OCI-LY7 (cell line): ENCODE results near the gene HOXC6. TPM values are rescaled to one million over a fixed set of nuclear protein-coding genes. Genes with fewer than 3 reads are reported as not detected.

ENCODE experiments used
- BruUV-seq: library from RNA; stranded (reverse); fragments of 400-500 nt; replicated peaks from 2 replicates; lab custom pipeline; 2021; lab: Mats Ljungman, UMichigan
- CTCF ChIA-PET: fragments of 300-600 bp; sonication (Branson Sonifier 250); formaldehyde crosslinking; loops from one replicate; lab custom pipeline; 2022; ENCODE audit warnings: antibody characterized with exemption; ENCODE audit not compliant: unreplicated experiment; lab: Charles Lee
- POLR2A ChIA-PET: fragments of 300-600 bp; sonication (Branson Sonifier 250); formaldehyde crosslinking; loops from one replicate; lab custom pipeline; 2022; ENCODE audit warnings: antibody characterized with exemption; lab: Charles Lee
- DNase-seq: peaks from one replicate; pipeline ENCODE4 v3.0.0-alpha.2; 2015; ENCODE audit warnings: low spot score
- H2AFZ ChIP-seq: fragments of 200-600 bp; sonication (generic), shearing (Covaris generic); 2 replicates; pipeline ENCODE4 v1.6.1; 2014; ENCODE audit warnings: mild to moderate bottlenecking, antibody characterized with exemption, low read length, moderate library complexity
- H3K27ac ChIP-seq: fragments of 200-600 bp; sonication (generic); 2 replicates; pipeline ENCODE4 v1.5.1; 2014; ENCODE audit warnings: mixed run types, low read depth, mild to moderate bottlenecking, moderate library complexity, low read length, inconsistent platforms; ENCODE audit not compliant: poor library complexity, severe bottlenecking
- H3K36me3 ChIP-seq: fragments of 200-600 bp; sonication (generic); 2 replicates; pipeline ENCODE4 v1.6.1; 2014; ENCODE audit warnings: mild to moderate bottlenecking, antibody characterized with exemption, low read length, moderate library complexity, mixed read lengths; ENCODE audit not compliant: insufficient read depth
- H3K4me1 ChIP-seq: fragments of 200-600 bp; sonication (generic); 2 replicates; pipeline ENCODE4 v1.5.1; 2014; ENCODE audit warnings: mild to moderate bottlenecking, low read length; ENCODE audit not compliant: insufficient read depth, poor library complexity, severe bottlenecking
- H3K4me2 ChIP-seq: fragments of 200-600 bp; sonication (generic); 2 replicates; pipeline ENCODE4 v1.6.1; 2014; ENCODE audit warnings: mild to moderate bottlenecking, low read length
- H3K4me3 ChIP-seq: fragments of 200-600 bp; sonication (generic); 2 replicates; pipeline ENCODE4 v1.5.1; 2014; ENCODE audit warnings: mild to moderate bottlenecking, low read depth, low read length; ENCODE audit not compliant: poor library complexity, severe bottlenecking
- H3K79me2 ChIP-seq: fragments of 200-600 bp; sonication (generic); 2 replicates; pipeline ENCODE4 v1.6.1; 2016; ENCODE audit warnings: low read depth, mild to moderate bottlenecking, low read length, moderate library complexity, mixed read lengths; ENCODE audit not compliant: insufficient read depth
- H3K9me2 ChIP-seq: fragments of 200-600 bp; sonication (generic); 2 replicates; pipeline ENCODE4 v1.6.1; 2016; ENCODE audit warnings: mild to moderate bottlenecking, low read length, mixed read lengths; ENCODE audit not compliant: insufficient read depth
- H3K9me3 ChIP-seq: fragments of 200-600 bp; sonication (generic); 2 replicates; pipeline ENCODE4 v1.6.1; 2014; ENCODE audit warnings: mild to moderate bottlenecking, mixed run types, low read length, mixed read lengths
- H4K20me1 ChIP-seq: fragments of 200-600 bp; sonication (generic); 2 replicates; pipeline ENCODE4 v1.6.1; 2014; ENCODE audit warnings: mild to moderate bottlenecking, antibody characterized with exemption, low read length, moderate library complexity, mixed read lengths; ENCODE audit not compliant: insufficient read depth
- EZH2phosphoT487 ChIP-seq: fragments of 200-600 bp; sonication (generic); IDR thresholded peaks from 2 replicates; pipeline ENCODE4 v1.6.1; 2018; ENCODE audit warnings: low read depth, borderline replicate concordance, mild to moderate bottlenecking, mixed run types, antibody characterized with exemption, low read length, moderate library complexity, mixed read lengths
- intact Hi-C: fragments of 100-400 bp; cut with micrococcal nuclease; formaldehyde crosslinking; loops from one replicate; pipeline ENCODE4 v1.10.0; 2022; ENCODE audit not compliant: unreplicated experiment
- total RNA-seq, 2 experiments: library from RNA; depleted of rRNA in 1 of 2; stranded (reverse); fragments of >200 nt in 1 of 2; shearing (Covaris generic) in 1 of 2; gene quantifications; 2 replicates each; pipeline ENCODE4 v1.2.3, GENCODE V29; 2014 to 2022
- TF ChIP-seq, protein P1 (sequence below): fragments of 200-600 bp; sonication (generic); conservative IDR thresholded peaks from 2 replicates; pipeline ENCODE4 v1.5.1; 2014; ENCODE audit warnings: mild to moderate bottlenecking, antibody characterized with exemption, low read length, moderate library complexity, mixed read lengths

The HOXC6 gene
- total RNA-seq, 2 experiments from 2014 or later = 0.92 to 2.7 TPM

DNA sequence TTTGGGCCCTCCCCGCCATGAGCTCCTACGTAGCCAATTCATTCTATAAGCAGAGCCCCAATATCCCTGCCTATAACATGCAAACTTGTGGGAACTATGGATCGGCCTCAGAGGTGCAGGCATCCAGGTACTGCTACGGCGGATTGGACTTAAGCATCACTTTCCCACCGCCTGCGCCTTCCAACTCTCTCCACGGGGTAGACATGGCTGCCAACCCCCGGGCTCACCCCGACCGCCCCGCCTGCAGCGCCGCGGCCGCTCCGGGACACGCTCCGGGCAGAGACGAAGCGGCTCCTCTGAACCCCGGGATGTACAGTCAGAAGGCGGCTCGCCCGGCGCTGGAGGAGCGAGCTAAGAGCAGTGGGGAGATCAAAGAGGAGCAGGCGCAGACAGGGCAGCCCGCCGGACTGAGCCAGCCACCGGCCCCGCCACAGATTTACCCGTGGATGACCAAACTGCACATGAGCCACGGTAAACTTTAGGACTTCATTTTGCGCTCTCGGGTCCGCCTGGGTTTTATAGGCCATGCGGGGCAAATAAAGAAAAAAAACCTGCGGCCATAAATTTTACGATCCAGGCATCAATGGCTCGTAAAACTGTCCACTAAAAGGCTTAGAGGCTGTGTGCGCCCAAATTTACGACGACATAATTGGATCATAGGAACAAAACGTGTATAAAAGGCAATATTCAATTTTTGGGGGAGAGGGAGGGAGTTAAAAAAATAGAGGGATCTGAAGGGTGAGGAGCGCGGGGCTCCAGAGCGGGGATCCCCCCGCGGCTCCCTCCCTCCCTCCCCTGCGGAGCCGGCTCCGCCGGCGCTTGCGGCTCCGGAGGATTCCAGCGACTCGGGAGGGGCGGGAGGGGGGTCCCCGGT lies 5.1 kb downstream of the HOXC6 start:
- Histone ChIP-seq H3K36me3 (no peaks in the 10 kb centered on the region), H3K9me2 (no peaks in the 10 kb centered on the region), H3K4me1 (peaks cover 42% of the 10 kb centered on the region), H3K79me2 (no peaks in the 10 kb centered on the region), H3K27ac (no peak overlapping the region), H4K20me1 (no peaks in the 10 kb centered on the region), H3K9me3 (no peaks in the 10 kb centered on the region), H3K4me2 (peak overlapping the region; percentile 52), H2AFZ (peak overlapping the region; percentile 33; the same call in 1 of the 2 replicates), H3K4me3 (peak overlapping the region; percentile 47)
- ChIA-PET POLR2A (interaction anchor here (1.0 to 1.8 kb wide), 5 partner anchors 8 to 168 kb away, joined by 3 to 10 read pairs (median 4); partner anchors contain the start of gene HOXC4), CTCF (interaction anchor here (1.3 to 1.4 kb wide), 2 partner anchors 159 to 168 kb away, joined by 9 to 10 read pairs; no protein-coding TSS in a partner anchor)
- TF ChIP-seq, protein P1, sequence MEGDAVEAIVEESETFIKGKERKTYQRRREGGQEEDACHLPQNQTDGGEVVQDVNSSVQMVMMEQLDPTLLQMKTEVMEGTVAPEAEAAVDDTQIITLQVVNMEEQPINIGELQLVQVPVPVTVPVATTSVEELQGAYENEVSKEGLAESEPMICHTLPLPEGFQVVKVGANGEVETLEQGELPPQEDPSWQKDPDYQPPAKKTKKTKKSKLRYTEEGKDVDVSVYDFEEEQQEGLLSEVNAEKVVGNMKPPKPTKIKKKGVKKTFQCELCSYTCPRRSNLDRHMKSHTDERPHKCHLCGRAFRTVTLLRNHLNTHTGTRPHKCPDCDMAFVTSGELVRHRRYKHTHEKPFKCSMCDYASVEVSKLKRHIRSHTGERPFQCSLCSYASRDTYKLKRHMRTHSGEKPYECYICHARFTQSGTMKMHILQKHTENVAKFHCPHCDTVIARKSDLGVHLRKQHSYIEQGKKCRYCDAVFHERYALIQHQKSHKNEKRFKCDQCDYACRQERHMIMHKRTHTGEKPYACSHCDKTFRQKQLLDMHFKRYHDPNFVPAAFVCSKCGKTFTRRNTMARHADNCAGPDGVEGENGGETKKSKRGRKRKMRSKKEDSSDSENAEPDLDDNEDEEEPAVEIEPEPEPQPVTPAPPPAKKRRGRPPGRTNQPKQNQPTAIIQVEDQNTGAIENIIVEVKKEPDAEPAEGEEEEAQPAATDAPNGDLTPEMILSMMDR = no peak
- TF ChIP-seq EZH2phosphoT487 = no peak
- DNase-seq = no peak
- BruUV-seq = no TSS peak
- intact Hi-C loops = loop anchor here (2.0 kb wide), 1 partner anchor 101 kb away; no protein-coding TSS in a partner anchor

DNA sequence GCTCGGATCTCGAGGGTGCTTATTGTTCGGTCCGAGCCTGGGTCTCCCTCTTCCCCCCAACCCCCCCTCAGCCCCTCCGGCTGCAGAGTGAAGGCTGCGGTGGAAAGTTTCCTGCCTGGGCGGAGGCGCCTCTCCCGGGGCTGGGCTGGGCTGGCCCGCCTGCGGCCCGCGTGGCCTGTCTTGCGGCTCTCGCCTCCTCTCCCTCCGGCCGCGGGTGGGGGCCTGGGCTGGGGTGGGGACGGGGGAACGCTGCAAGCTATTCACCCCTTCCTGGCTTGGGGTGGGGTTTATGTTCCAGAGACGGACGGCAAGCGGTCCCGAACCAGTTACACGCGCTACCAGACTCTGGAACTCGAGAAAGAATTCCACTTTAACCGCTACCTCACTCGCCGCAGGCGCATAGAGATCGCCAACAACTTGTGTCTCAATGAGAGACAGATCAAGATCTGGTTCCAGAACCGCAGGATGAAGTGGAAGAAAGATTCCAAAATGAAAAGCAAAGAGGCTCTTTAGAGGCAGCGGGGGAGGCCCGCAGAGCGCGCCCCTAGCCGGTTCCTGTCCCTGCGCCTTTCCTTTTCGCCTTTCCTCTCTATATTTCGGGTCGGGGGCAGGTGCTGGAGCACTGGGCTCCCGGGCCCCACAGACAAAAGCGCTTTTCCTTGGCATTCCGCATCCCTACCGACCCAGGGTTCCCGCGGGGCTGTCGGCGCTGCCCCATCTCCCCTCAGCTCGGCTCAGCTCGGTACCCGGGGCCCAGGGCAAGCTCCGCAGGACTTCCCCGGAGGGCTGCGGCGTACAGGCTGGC lies 5.9 kb downstream of the HOXC6 start:
- no peaks in the 10 kb centered on the region for H4K20me1 ChIP-seq
- H3K9me3 ChIP-seq = no peaks in the 10 kb centered on the region
- BruUV-seq = no TSS peak
- no peak overlapping the region for H3K4me2 ChIP-seq
- H3K36me3 ChIP-seq = no peaks in the 10 kb centered on the region
- no peaks in the 10 kb centered on the region for H3K9me2 ChIP-seq
- TF ChIP-seq, protein P1 = no peak
- TF ChIP-seq EZH2phosphoT487 = no peak
- ChIA-PET CTCF (no interaction called here), POLR2A (no interaction called here)
- H3K79me2 ChIP-seq = no peaks in the 10 kb centered on the region
- intact Hi-C loops = loop anchor here (2.0 kb wide), 1 partner anchor 101 kb away; no protein-coding TSS in a partner anchor
- H2AFZ ChIP-seq = no peak overlapping the region
- no peak for DNase-seq
- no peak overlapping the region for H3K27ac ChIP-seq
- H3K4me3 ChIP-seq = no peak overlapping the region
- H3K4me1 ChIP-seq = peaks cover 35% of the 10 kb centered on the region
